Natural killer cell treated with Interleukin-12 subunit alpha and Interleukin-12 subunit beta and Interleukin-15 and Interleukin-18, amount 100 ng/mL, for 72 hours (primary cell): ENCODE results near the gene CDC20. TPM values are rescaled to one million over a fixed set of nuclear protein-coding genes. Genes with fewer than 3 reads are reported as not detected.

Experiments used
- ATAC-seq, 2 donors: fragments of 150-1000 bp; cut with Tn5 transposase in 1 of 2; sonication (Bioruptor Pico), chemical (Tn5 transposase) in 1 of 2; 2 replicates each; pipeline ENCODE4 v1.10.0; 2021
- DNase-seq: peaks from one replicate; pipeline ENCODE4 v3.0.0; 2022; ENCODE audit warnings: low spot score
- H3K27ac Mint-ChIP-seq, 2 donors: 1 replicate in 1 of 2; 2 replicates in 1 of 2; pipeline ENCODE4 v1.8.0; 2022; ENCODE audit warnings: mixed read lengths in 2 of 2, mild to moderate bottlenecking in 1 of 2, moderate library complexity in 1 of 2
- H3K27me3 Mint-ChIP-seq, 2 donors: 1 replicate in 1 of 2; 2 replicates in 1 of 2; pipeline ENCODE4 v1.8.0; 2022; ENCODE audit warnings: mixed read lengths in 2 of 2
- H3K36me3 Mint-ChIP-seq: one replicate; pipeline ENCODE4 v1.8.0; 2022; ENCODE audit warnings: mixed read lengths
- H3K4me1 Mint-ChIP-seq, 2 donors: 1 replicate in 1 of 2; 2 replicates in 1 of 2; pipeline ENCODE4 v1.8.0; 2022; ENCODE audit warnings: low read depth in 2 of 2, mixed read lengths in 2 of 2, mild to moderate bottlenecking in 1 of 2
- H3K4me3 Mint-ChIP-seq: one replicate; pipeline ENCODE4 v1.8.0; 2022; ENCODE audit warnings: mixed read lengths
- H3K9me3 Mint-ChIP-seq: 2 replicates; pipeline ENCODE4 v1.8.0; 2022; ENCODE audit warnings: mixed read lengths
- total RNA-seq, 2 donors: library from RNA; stranded (reverse); gene quantifications; one replicate each; pipeline ENCODE4 v1.2.3, GENCODE V29; 2022

The CDC20 gene
- total RNA-seq, 2 donors from 2014 or later, result 98.7 to 152 TPM

DNA sequence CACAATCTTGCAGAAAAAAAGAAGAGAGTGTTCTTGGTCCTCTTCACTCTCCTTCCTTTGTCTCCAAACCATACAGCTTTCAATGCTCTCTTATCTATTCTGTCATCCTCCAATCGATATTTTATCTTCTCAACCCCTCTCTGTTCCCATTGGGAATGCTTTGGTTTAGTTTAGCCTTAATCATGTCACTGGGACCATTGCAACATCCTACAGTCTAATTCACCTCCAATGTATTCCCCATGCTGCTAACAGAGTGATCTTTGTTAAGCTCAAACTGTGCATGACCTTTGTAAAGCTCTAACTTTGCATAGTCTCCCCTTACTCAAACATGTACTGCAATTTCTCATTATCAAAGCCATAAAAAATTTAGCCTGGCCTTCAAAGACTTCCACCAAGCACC is 18.2 kb upstream of the CDC20 start:
- H3K27me3 Mint-ChIP-seq, result no peaks in the 10 kb centered on the region
- ATAC-seq, result no peak
- H3K27ac Mint-ChIP-seq, result no peak overlapping the region
- H3K9me3 Mint-ChIP-seq, result no peaks in the 10 kb centered on the region
- H3K4me1 Mint-ChIP-seq, result no peaks in the 10 kb centered on the region
- H3K4me3 Mint-ChIP-seq, result no peak overlapping the region
- H3K36me3 Mint-ChIP-seq, result no peaks in the 10 kb centered on the region
- no peak for DNase-seq

DNA sequence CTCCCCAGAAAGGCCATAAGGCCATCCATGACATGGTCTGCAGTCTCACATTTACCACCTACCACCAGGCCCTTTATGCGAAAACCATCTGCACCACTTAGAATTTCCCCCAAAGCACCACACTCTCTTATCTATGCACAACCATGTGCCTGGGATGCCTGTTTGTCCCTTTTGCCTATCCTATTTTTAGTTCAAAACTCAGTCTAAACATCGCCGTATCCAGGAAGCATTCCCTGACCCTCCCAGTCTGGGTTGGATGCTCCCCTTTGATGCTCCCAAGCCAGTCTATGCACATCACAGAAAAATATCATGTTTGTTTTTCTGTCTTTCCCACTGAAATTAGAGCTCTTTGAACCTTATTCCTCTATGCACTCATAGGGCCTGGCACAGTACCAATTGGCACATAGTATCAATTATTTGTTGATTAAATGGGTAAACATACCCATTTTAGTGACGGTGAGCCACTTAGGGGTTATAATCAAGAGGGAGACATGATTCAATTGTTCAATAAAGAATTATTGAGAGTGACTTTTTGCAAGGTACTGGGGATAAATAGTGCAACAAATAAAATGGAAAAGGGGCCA is 14.4 kb upstream of the CDC20 start:
- ATAC-seq, result no peak
- no peak overlapping the region for H3K27ac Mint-ChIP-seq
- H3K27me3 Mint-ChIP-seq, result no peaks in the 10 kb centered on the region
- H3K4me3 Mint-ChIP-seq, result no peak overlapping the region
- H3K4me1 Mint-ChIP-seq, result peaks cover under 1 to 7% of the 10 kb centered on the region in 2 donors
- no peak for DNase-seq
- no peaks in the 10 kb centered on the region for H3K9me3 Mint-ChIP-seq
- no peaks in the 10 kb centered on the region for H3K36me3 Mint-ChIP-seq

DNA sequence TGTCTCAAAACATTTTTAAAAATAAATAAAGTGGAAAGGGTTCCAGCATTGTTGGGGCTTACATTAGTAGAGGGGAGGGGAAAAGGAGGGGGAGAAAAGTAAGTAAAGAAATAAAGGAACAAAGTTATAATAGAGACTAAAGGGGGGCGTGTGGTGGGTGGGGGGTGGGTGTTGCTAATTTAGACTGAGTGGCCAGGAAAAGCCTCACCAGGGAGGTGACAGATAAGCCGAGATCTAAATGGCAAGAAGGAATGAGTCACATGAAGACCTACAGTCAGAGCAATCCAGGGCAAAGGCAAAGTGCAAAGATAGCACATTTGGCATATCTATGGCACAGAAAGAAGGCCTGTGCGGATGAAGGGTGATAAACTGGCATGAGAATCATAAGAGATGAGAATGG is 13.7 kb upstream of the CDC20 start:
- no peak for ATAC-seq
- no peaks in the 10 kb centered on the region for H3K36me3 Mint-ChIP-seq
- no peak overlapping the region for H3K27ac Mint-ChIP-seq

DNA sequence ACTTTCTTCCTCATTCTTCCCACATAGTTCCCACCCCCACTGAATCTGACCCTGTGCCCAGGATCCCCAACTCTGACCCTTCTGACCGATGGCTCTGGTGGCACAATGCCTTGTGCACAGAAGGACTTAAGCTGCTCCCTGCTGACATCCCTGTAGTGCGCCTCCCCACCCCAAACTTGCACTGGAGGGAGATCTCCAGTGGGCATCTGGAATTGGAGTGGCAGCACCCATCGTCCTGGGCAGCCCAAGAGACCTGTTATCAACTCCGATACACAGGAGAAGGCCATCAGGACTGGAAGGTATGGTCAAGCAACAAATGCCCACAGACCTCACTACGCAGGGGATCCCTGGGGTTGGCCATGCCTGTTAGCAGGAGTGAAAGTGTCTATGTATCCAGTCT is 12.1 kb upstream of the CDC20 start:
- Mint-ChIP-seq H3K9me3 (no peaks in the 10 kb centered on the region), H3K27ac (no peak overlapping the region), H3K4me1 (peaks cover 6 to 13% of the 10 kb centered on the region in 2 donors), H3K27me3 (no peaks in the 10 kb centered on the region), H3K36me3 (no peaks in the 10 kb centered on the region), H3K4me3 (no peak overlapping the region)
- no peak for DNase-seq
- no peak for ATAC-seq

More for the DNA sequence above, 13.7 kb upstream of the CDC20 start:
- DNase-seq, result no peak
- Mint-ChIP-seq H3K9me3 (no peaks in the 10 kb centered on the region), H3K4me3 (no peak overlapping the region), H3K4me1 (peaks cover 6 to 13% of the 10 kb centered on the region in 2 donors), H3K27me3 (no peaks in the 10 kb centered on the region)

DNA sequence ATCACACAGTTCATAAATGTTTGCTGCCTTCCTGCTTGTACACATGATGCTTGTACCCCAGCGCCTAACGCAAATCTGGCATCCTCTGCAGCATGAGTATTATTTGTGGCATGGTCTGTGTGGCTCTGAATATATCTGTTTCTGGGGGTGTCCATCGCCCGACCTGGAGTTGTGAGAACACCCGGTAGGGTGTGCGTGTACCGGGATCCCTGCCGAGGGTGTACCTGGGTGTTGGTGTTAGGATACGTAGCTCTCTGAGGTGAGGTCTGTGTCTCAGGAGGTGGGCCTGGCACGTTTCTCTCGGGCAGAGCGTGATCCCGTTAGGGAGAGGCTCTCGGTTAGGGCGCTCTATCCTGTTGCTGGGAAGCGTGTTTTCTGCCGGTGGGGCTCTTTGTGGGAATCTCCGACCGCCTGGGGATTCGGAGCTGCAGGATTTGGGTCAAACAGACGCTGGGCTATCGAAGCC is 10.4 kb upstream of the CDC20 start:
- no peak for ATAC-seq
- no peak overlapping the region for H3K4me3 Mint-ChIP-seq
- DNase-seq, result no peak
- peaks cover 6 to 13% of the 10 kb centered on the region in 2 donors for H3K4me1 Mint-ChIP-seq
- H3K36me3 Mint-ChIP-seq, result no peaks in the 10 kb centered on the region
- no peaks in the 10 kb centered on the region for H3K9me3 Mint-ChIP-seq
- no peaks in the 10 kb centered on the region for H3K27me3 Mint-ChIP-seq
- H3K27ac Mint-ChIP-seq, result no peak overlapping the region

DNA sequence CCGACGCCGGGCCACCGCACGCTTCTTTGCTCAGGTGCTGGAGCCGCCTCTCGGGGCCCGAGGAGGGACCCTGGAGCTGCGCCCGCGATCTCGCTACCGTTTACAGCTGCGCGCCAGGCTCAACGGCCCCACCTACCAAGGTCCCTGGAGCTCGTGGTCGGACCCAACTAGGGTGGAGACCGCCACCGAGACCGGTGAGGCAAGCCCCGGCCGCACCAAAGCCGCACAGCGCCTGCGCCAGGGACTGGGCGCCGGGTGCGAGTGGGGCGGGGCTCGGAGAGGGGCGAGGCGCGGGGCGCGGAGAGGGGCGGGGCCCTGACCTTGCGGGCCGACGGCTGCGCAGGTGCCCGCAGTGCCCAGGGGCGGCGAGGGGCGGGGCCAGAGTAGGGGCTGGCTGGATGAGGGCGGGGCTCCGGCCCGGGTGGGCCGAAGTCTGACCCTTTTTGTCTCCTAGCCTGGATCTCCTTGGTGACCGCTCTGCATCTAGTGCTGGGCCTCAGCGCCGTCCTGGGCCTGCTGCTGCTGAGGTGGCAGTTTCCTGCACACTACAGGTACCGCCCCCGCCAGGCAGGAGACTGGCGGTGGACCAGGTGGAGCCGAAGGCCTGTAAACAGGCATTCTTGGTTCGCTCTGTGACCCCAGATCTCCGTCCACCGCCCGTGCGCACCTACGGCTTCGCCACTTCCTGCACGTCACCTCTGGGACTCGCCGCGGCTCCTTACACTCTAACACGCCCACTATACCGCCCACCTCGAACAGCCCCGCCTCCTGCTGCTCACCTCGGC is 9.8 kb upstream of the CDC20 start:
- ATAC-seq (peak; percentile 87 to 91), DNase-seq (peak; percentile 82)
- Mint-ChIP-seq H3K36me3 (no peaks in the 10 kb centered on the region), H3K4me1 (peaks cover 6 to 13% of the 10 kb centered on the region in 2 donors), H3K27me3 (no peaks in the 10 kb centered on the region), H3K9me3 (no peaks in the 10 kb centered on the region), H3K27ac (peak overlapping the region; percentile 11 to 66), H3K4me3 (peak overlapping the region; percentile 51)

DNA sequence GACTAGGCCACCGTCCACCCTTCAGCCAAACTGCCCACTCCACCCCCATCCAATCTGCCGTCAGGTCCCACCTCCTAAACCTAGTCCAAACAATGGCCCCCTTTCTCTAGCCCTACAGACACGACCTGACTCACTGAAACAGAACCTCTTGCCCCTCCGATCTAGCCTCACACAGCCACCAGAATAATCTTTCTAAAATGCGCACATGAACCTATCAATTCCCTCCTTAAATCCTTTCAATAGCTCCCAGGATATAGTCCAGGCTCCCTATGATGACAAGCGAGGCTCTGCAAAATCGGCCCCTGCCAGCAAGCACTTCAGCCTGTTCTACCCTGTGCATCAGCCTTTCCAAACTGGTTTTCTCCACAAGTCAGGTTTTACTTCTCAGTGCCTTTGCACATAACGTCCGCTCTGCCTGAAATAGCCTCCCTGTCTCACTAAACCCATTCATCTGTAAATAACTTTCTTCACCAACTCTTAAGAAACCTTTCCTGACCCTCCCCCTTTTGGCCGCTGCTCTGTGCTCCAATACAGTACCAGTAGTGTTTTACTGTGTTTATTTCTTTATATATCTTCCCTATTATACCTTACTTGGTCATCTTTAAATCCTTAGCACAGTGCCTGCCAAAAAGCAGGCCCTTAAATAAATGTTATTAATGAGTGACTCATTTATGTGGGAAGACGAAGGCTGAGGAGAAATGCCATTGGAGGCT is 9.0 kb upstream of the CDC20 start:
- no peak for DNase-seq
- no peaks in the 10 kb centered on the region for H3K9me3 Mint-ChIP-seq
- H3K36me3 Mint-ChIP-seq, result no peaks in the 10 kb centered on the region
- H3K27ac Mint-ChIP-seq, result peak overlapping the region; percentile 11 to 66
- H3K27me3 Mint-ChIP-seq, result no peaks in the 10 kb centered on the region
- peaks cover 6 to 13% of the 10 kb centered on the region in 2 donors for H3K4me1 Mint-ChIP-seq
- no peak for ATAC-seq
- H3K4me3 Mint-ChIP-seq, result peak overlapping the region; percentile 51

DNA sequence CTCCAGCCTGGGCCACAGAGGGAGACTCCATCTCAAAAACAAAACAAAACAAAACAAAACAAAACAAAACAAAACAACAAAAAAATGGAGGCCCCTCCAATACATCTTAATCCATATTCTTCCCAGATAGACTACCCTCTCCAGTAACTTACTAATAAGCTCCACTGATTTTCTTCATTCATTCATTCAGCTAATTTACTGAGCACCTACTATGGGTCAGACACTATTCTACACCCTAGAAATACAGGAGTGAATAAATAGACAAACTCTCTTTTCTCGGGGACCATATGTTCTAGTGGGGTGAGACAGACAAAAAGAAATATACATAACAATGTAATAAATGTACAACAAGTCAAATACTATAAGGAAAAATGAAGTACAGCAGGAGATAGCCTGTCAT is 7.8 kb upstream of the CDC20 start:
- no peaks in the 10 kb centered on the region for H3K27me3 Mint-ChIP-seq
- ATAC-seq, result no peak
- no peak overlapping the region for H3K27ac Mint-ChIP-seq
- no peak for DNase-seq
- no peaks in the 10 kb centered on the region for H3K36me3 Mint-ChIP-seq
- H3K4me1 Mint-ChIP-seq, result peaks cover 6 to 13% of the 10 kb centered on the region in 2 donors
- H3K4me3 Mint-ChIP-seq, result no peak overlapping the region
- no peaks in the 10 kb centered on the region for H3K9me3 Mint-ChIP-seq

DNA sequence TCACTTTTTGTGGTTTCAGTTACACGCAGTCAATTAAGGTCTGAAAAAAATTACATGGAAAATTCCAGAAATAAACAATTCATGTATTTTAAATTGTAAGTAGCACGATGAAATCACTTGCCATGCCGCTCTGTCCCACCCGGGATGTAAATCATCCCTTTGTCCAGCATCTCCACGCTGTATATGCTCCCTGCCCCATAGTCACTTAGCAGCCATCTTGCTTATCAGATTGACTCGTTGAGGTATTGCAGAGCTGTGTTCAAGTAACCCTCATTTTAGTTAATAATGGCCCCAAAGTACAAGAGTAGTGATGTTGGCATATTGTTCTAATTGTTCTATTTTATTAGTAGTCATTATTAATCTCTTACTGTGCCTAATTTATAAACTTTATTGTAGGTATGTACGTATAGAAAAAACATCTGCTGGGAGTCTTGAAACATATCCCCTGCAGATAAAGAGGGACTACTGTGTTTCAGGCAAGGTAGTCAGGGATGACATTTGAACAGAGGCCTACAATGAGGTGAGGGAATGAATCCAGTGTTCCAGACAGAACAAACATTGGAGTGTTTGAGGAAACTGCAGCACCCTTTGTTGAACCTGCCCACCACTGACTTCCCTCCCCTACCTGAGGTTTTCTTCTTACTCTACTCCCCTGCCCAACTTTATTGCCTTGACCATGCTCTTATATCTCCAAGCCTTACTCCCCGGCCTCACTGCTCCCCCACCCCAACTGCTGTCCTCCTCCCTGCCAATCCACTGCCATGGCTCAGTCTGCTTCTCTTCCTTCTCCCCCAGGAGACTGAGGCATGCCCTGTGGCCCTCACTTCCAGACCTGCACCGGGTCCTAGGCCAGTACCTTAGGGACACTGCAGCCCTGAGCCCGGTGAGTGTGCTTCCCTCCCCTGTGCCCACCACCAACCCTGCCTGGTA is 7.1 kb upstream of the CDC20 start:
- no peak for ATAC-seq
- Mint-ChIP-seq H3K27me3 (no peaks in the 10 kb centered on the region), H3K9me3 (no peaks in the 10 kb centered on the region), H3K36me3 (no peaks in the 10 kb centered on the region), H3K4me3 (no peak overlapping the region), H3K27ac (no peak overlapping the region), H3K4me1 (peaks cover 6 to 13% of the 10 kb centered on the region in 2 donors)
- DNase-seq, result no peak

DNA sequence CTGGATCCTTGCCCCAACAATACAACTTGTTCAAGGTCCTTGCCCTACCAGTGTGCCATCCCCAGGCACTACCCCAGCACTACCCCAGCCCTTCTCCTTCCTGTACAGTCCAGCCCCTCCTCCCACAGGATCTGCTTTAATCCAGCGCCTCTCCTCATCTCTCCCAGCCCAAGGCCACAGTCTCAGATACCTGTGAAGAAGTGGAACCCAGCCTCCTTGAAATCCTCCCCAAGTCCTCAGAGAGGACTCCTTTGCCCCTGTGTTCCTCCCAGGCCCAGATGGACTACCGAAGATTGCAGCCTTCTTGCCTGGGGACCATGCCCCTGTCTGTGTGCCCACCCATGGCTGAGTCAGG is 6.5 kb upstream of the CDC20 start:
- Mint-ChIP-seq H3K4me3 (no peak overlapping the region), H3K36me3 (no peaks in the 10 kb centered on the region), H3K27ac (no peak overlapping the region), H3K27me3 (no peaks in the 10 kb centered on the region), H3K9me3 (no peaks in the 10 kb centered on the region), H3K4me1 (peaks cover 6 to 13% of the 10 kb centered on the region in 2 donors)
- DNase-seq (no peak), ATAC-seq (no peak)

DNA sequence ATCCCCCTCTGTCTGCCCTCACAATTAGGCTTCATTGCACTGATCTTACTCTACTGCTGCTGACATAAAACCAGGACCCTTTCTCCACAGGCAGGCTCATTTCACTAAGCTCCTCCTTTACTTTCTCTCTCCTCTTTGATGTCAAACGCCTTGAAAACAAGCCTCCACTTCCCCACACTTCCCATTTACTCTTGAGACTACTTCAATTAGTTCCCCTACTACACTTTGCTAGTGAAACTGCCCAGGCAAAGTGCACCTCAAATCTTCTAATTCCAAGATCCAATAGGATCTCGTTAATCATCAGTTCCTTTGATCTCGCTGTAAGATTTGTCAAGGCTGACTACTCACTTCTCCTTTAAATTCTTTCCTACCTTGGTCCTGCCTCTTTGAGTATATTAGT is 5.9 kb upstream of the CDC20 start:
- H3K4me1 Mint-ChIP-seq, result peaks cover 8 to 13% of the 10 kb centered on the region in 2 donors
- DNase-seq (no peak), ATAC-seq (no peak)
- no peak overlapping the region for H3K27ac Mint-ChIP-seq
- H3K4me3 Mint-ChIP-seq, result no peak overlapping the region
- H3K27me3 Mint-ChIP-seq, result no peaks in the 10 kb centered on the region
- no peaks in the 10 kb centered on the region for H3K9me3 Mint-ChIP-seq
- no peaks in the 10 kb centered on the region for H3K36me3 Mint-ChIP-seq

DNA sequence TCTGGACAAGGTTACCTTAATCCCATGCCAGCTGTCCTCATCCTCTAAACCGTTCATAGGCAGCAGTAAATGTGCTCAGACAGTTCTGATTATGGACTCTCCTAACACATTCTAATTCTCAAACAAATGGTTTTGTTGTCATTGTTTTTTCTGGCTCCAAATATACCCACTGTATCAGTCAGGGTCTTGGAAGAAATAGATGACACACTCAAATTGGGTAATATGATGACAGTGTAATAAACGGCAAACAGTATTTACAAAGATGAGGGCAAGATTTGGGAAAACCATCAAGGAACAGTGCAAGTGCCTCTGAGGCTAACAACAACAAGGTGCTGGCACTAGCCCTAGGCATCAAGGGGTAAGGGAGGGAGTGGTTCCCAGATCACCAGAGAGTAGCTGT is 4.3 kb upstream of the CDC20 start:
- no peaks in the 10 kb centered on the region for H3K27me3 Mint-ChIP-seq
- no peaks in the 10 kb centered on the region for H3K9me3 Mint-ChIP-seq
- no peak overlapping the region for H3K27ac Mint-ChIP-seq
- DNase-seq, result no peak
- no peaks in the 10 kb centered on the region for H3K36me3 Mint-ChIP-seq
- H3K4me1 Mint-ChIP-seq, result peaks cover 9 to 12% of the 10 kb centered on the region in 2 donors
- no peak for ATAC-seq
- no peak overlapping the region for H3K4me3 Mint-ChIP-seq

DNA sequence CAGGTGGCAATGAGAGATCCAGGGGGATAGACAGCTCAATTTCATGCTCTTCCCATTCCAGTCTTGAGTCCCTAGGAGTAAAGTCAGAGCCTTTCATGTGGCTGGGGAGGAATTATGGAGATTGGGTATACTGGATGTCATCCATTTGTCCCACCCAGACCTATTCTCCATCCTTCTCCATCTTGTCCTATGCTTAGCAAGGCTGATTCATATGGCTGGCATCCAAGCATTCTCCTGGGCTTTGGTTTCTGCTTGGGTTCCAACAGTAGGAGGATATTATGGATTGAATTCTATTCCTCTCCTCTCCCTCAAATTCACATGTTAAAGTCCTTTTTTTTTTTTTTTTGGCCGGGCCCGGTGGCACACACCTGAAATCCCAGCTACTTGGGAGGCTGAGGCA is 3.8 kb upstream of the CDC20 start:
- peaks cover 8 to 12% of the 10 kb centered on the region in 2 donors for H3K4me1 Mint-ChIP-seq
- H3K4me3 Mint-ChIP-seq, result no peak overlapping the region
- DNase-seq (no peak), ATAC-seq (no peak)
- no peak overlapping the region for H3K27ac Mint-ChIP-seq
- H3K9me3 Mint-ChIP-seq, result no peaks in the 10 kb centered on the region
- no peaks in the 10 kb centered on the region for H3K27me3 Mint-ChIP-seq
- H3K36me3 Mint-ChIP-seq, result no peaks in the 10 kb centered on the region
